NK-92 treated with Interleukin-12 subunit alpha and Interleukin-12 subunit beta, amount 100 ng/mL, for 24 hours (cell line): ENCODE results near the gene SAPCD1.
"Not testable (repeated sequence)": the region's sequence is repeated elsewhere in the genome, so short reads cannot be mapped to it uniquely, and the experiment has no call there.

ENCODE experiments used
- DNase-seq: peaks from one replicate; lab custom pipeline; 2025; lab: John Stamatoyannopoulos, UW

Gene SAPCD1

GRCh38 chr6:31778999-31779885 lies 16.8 kb downstream of the SAPCD1 start:
- DNase-seq, result no peak

- no peak for DNase-seq
Observed at GRCh38 chr6:31779908-31780307, 17.5 kb downstream of the SAPCD1 start.

GRCh38 chr6:31780507-31781243 lies 18.2 kb downstream of the SAPCD1 start:
- no peak for DNase-seq

GRCh38 chr6:31781244-31782125 lies 19.0 kb downstream of the SAPCD1 start:
- DNase-seq, result no peak

GRCh38 chr6:31782126-31782855 lies 19.8 kb downstream of the SAPCD1 start:
- no peak for DNase-seq

- no peak for DNase-seq
Observed at GRCh38 chr6:31784098-31784925, 21.9 kb downstream of the SAPCD1 start.

- DNase-seq, result no peak
Observed at GRCh38 chr6:31785475-31785874, 23.0 kb downstream of the SAPCD1 start.

- no peak for DNase-seq
Observed at GRCh38 chr6:31791324-31792089, 29.1 kb downstream of the SAPCD1 start.

- no peak for DNase-seq
Observed at GRCh38 chr6:31792090-31792374, 29.6 kb downstream of the SAPCD1 start.

- DNase-seq, result no peak
Observed at GRCh38 chr6:31792761-31793171, 30.3 kb downstream of the SAPCD1 start.

- DNase-seq, result not testable (repeated sequence)
Observed at GRCh38 chr6:31793927-31794245, 31.4 kb downstream of the SAPCD1 start.

GRCh38 chr6:31794294-31794865 lies 31.9 kb downstream of the SAPCD1 start:
- DNase-seq, result no peak

- DNase-seq, result no peak
Observed at GRCh38 chr6:31794866-31795615, 32.6 kb downstream of the SAPCD1 start.

- peak; percentile 79 for DNase-seq
Observed at GRCh38 chr6:31795616-31796298, 33.3 kb downstream of the SAPCD1 start, which contains the start of gene VARS1. VARS1 (minus strand) TSS chr6:31795752; CDS start chr6:31795217, 535 bp downstream.

- no peak for DNase-seq
Observed at GRCh38 chr6:31796993-31797385, 34.5 kb downstream of the SAPCD1 start.

- DNase-seq, result no peak
Observed at GRCh38 chr6:31797588-31797987, 35.1 kb downstream of the SAPCD1 start.

GRCh38 chr6:31799781-31800180 lies 37.3 kb downstream of the SAPCD1 start:
- DNase-seq, result no peak
